CD4-positive, alpha-beta memory T cell (primary cell): ENCODE data around the gene AKAP1. TPM values are rescaled to one million over a fixed set of nuclear protein-coding genes. Genes with fewer than 3 reads are reported as not detected.

Experiments
- CTCF ChIA-PET: fragments of 350-600 bp; sonication (Branson Sonifier 250); formaldehyde crosslinking; loops from one replicate; lab custom pipeline; 2021; ENCODE audit warnings: inconsistent platforms; ENCODE audit not compliant: partially characterized antibody; lab: Charles Lee
- POLR2A ChIA-PET: fragments of 350-600 bp; sonication (Branson Sonifier 250); formaldehyde crosslinking; loops from one replicate; lab custom pipeline; 2021; ENCODE audit not compliant: partially characterized antibody; lab: Charles Lee
- DNase-seq, 5 donors: peaks; one replicate each; pipeline versions ENCODE4 v3.0.0 to v3.0.0-alpha.2; 2020 to 2022; ENCODE audit warnings: mixed read lengths in 1 of 5
- H3K27ac ChIP-seq: one replicate; pipeline ENCODE4 v1.7.0; 2013; ENCODE audit warnings: low read depth, low read length
- H3K27me3 ChIP-seq: 2 replicates; pipeline ENCODE4 v1.7.0; 2013; ENCODE audit warnings: mild to moderate bottlenecking, low read length, moderate library complexity; ENCODE audit not compliant: insufficient read depth
- H3K36me3 ChIP-seq: 2 replicates; pipeline ENCODE4 v1.7.0; 2013; ENCODE audit warnings: mild to moderate bottlenecking, low read length, moderate library complexity; ENCODE audit not compliant: insufficient read depth
- H3K4me1 ChIP-seq: 2 replicates; pipeline ENCODE4 v1.7.0; 2013; ENCODE audit warnings: mild to moderate bottlenecking, low read length, moderate library complexity; ENCODE audit not compliant: insufficient read depth
- H3K4me3 ChIP-seq, 2 donors: one replicate each; pipeline ENCODE4 v1.7.0; 2013; ENCODE audit warnings: low read length in 2 of 2, mild to moderate bottlenecking in 1 of 2
- H3K9me3 ChIP-seq, 2 donors: one replicate each; pipeline ENCODE4 v1.7.0; 2013; ENCODE audit warnings: low read length in 2 of 2, control low read depth in 1 of 2; ENCODE audit not compliant: control insufficient read depth in 1 of 2
- H3K27ac Mint-ChIP-seq, 7 donors: one replicate each; pipeline ENCODE4 v1.8.0; 2020 to 2021; ENCODE audit warnings: mixed read lengths in 7 of 7, mild to moderate bottlenecking in 6 of 7, inconsistent platforms in 3 of 7, moderate library complexity in 3 of 7
- H3K27me3 Mint-ChIP-seq, 2 donors: one replicate each; pipeline ENCODE4 v1.8.0; 2020 to 2021; ENCODE audit warnings: mixed read lengths in 2 of 2
- H3K36me3 Mint-ChIP-seq, 2 donors: one replicate each; pipeline ENCODE4 v1.8.0; 2020 to 2021; ENCODE audit warnings: mixed read lengths in 2 of 2, inconsistent platforms in 1 of 2, mild to moderate bottlenecking in 1 of 2
- H3K4me1 Mint-ChIP-seq, 4 donors: one replicate each; pipeline ENCODE4 v1.8.0; 2020 to 2021; ENCODE audit warnings: mixed read lengths in 4 of 4, mild to moderate bottlenecking in 1 of 4
- H3K4me3 Mint-ChIP-seq, 8 donors: one replicate each; pipeline ENCODE4 v1.8.0; 2020 to 2021; ENCODE audit warnings: mixed read lengths in 8 of 8, mild to moderate bottlenecking in 7 of 8, moderate library complexity in 6 of 8, inconsistent platforms in 3 of 8
- H3K9me3 Mint-ChIP-seq, 8 donors: one replicate each; pipeline ENCODE4 v1.8.0; 2020 to 2021; ENCODE audit warnings: mixed read lengths in 8 of 8, mild to moderate bottlenecking in 5 of 8, inconsistent platforms in 3 of 8, moderate library complexity in 1 of 8
- intact Hi-C: fragments of 100-400 bp; cut with micrococcal nuclease; formaldehyde crosslinking; loops from one replicate; pipeline ENCODE4 v1.15.1; 2023
- polyA plus RNA-seq, 2 donors: library from polyadenylated mRNA; unstranded; fragments of 300-500 nt; fragmentation: Illumina TruSeq; gene quantifications; one replicate each; pipeline ENCODE4 v1.2.3, GENCODE V29; 2021
- total RNA-seq, 2 experiments: library from RNA; stranded (reverse); gene quantifications; one replicate each; pipeline ENCODE4 v1.2.3, GENCODE V29; 2021

Gene AKAP1
- total and polyA plus RNA-seq, 4 experiments from 2014 or later: 9.8 to 35.7 (median 29.1) TPM

DNA sequence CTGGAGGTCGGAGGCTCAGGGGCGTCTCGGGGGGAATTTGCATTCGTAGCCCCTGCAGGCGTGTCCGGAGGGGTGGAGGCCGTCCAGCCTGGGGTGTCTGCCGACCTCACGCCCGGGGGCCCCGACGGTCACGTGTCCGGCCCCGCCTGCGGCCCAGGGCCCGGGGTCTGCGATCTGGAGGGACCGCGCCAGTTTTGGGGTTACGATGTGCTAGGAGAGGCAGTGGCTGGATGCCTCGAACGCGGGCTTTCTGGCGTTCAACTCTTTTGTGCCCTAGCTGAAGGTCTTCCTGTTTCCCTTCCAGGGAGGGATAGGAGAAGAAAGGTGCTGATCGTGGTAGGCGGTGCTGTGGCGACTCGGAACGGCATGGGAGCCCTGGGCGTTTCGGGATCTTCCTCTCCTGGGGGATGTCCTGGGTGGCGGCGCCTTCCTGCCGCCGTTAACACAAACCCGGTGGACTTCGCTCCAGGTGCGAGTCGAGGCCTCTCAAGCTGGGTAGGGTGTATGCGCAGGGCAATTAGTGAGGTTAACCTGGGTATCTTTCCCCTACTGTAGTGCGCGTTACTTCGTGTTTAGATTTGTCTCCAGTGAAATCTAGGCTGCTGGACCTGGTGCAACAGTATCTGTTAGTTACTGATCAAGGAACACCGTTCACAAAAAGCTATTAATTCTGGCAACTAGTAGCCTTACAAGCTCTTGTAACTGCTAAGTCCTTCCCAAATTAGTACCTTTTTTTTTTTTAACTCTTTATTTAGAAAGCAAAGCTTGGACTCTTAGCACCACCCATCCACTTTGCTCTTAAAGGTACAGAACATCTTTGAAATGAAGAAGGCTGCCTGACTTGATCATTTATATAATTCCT, 1.3 kb downstream of the AKAP1 start:
- Mint-ChIP-seq H3K4me1 (peaks cover 22 to 43% (median 32%) of the 10 kb centered on the region in 4 donors), H3K27ac (peak overlapping the region; percentile 87 to 93 (median 92)), H3K4me3 (peak overlapping the region; percentile 89 to 95 (median 92)), H3K27me3 (no peaks in the 10 kb centered on the region), H3K9me3 (no peaks in the 10 kb centered on the region), H3K36me3 (peaks cover 0 to 4% of the 10 kb centered on the region in 2 donors)
- intact Hi-C loops: loop anchor here (5.0 to 10.0 kb wide), 6 partner anchors 109 to 1429 kb away; partner anchors contain the start of genes COIL, DYNLL2, MTMR4 and SCPEP1
- Histone ChIP-seq H3K4me3 (peak overlapping the region; percentile 72 to 82), H3K27ac (peak overlapping the region; percentile 68), H3K4me1 (peaks cover 22% of the 10 kb centered on the region), H3K9me3 (no peaks in the 10 kb centered on the region), H3K27me3 (no peaks in the 10 kb centered on the region), H3K36me3 (no peaks in the 10 kb centered on the region)
- ChIA-PET POLR2A (interaction anchor here (0.7 to 2.9 kb wide), 7 partner anchors 21 to 763 kb away, joined by 3 to 31 read pairs (median 5); partner anchors contain the start of genes C17orf67, COIL, DGKE and MRPS23), CTCF (interaction anchor here (1.0 to 1.1 kb wide), 2 partner anchors 23 to 27 kb away, joined by 3 read pairs; no protein-coding TSS in a partner anchor)
- DNase-seq: peak; percentile 14 to 47 (median 30)

DNA sequence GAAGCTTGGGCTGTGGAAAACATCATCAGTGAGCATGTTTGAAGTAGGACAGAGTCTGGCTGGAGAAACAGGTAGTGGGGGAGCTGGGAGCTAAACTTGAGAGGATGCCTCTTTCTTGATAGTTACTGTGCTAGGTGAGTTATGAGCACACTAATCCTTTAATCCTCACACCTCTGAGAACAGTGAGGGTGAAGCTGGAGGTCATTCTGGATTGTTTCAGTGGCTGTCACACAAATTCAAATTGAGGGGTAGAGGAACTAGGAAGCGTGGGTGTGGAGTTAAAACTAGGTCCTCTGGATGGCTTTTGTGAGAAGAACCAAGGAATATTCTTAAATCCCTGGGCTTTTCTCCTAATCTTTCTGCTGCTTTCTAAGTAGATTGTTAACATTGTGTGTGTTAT, 3.3 kb downstream of the AKAP1 start:
- Histone ChIP-seq H3K4me1 (peaks cover 22% of the 10 kb centered on the region), H3K27me3 (no peaks in the 10 kb centered on the region), H3K27ac (no peak overlapping the region), H3K9me3 (no peaks in the 10 kb centered on the region), H3K4me3 (no peak overlapping the region), H3K36me3 (no peaks in the 10 kb centered on the region)
- H3K9me3 Mint-ChIP-seq: no peaks in the 10 kb centered on the region
- H3K27me3 Mint-ChIP-seq: no peaks in the 10 kb centered on the region
- intact Hi-C loops: loop anchor here (5.0 to 10.0 kb wide), 6 partner anchors 111 to 1427 kb away; partner anchors contain the start of genes COIL, DYNLL2, MTMR4 and SCPEP1
- CTCF ChIA-PET: interaction anchor here (1.4 kb wide), 1 partner anchor 9 kb away, joined by 3 read pairs; no protein-coding TSS in a partner anchor
- peaks cover 27 to 53% (median 36%) of the 10 kb centered on the region in 4 donors for H3K4me1 Mint-ChIP-seq
- no peak overlapping the region for H3K27ac Mint-ChIP-seq
- no peak for DNase-seq
- POLR2A ChIA-PET: no interaction called here
- H3K36me3 Mint-ChIP-seq: peaks cover 0 to 4% of the 10 kb centered on the region in 2 donors
- H3K4me3 Mint-ChIP-seq: peak overlapping the region in 1 of 8 donors; percentile 39

DNA sequence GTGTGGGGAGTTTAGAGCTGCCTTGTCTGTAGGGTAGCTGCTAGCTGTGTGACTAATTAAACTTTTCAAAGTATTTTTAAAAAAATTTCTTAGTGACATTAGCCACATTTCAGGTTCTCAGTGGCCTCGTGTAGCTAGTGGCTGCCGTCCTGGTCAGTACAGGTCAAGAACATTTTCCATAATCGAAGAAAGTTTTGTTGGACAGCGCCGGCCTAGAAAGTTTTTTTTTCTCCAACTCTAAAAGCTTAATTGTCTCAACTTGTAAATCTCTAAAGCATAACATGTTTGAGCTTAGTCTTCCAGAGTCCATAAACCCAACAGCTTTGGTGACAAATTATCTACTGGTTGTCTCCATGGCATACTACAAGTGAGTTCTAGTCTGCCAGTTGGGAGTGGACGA, 4.3 kb downstream of the AKAP1 start:
- H3K4me1 Mint-ChIP-seq: peaks cover 24 to 56% (median 40%) of the 10 kb centered on the region in 4 donors

DNA sequence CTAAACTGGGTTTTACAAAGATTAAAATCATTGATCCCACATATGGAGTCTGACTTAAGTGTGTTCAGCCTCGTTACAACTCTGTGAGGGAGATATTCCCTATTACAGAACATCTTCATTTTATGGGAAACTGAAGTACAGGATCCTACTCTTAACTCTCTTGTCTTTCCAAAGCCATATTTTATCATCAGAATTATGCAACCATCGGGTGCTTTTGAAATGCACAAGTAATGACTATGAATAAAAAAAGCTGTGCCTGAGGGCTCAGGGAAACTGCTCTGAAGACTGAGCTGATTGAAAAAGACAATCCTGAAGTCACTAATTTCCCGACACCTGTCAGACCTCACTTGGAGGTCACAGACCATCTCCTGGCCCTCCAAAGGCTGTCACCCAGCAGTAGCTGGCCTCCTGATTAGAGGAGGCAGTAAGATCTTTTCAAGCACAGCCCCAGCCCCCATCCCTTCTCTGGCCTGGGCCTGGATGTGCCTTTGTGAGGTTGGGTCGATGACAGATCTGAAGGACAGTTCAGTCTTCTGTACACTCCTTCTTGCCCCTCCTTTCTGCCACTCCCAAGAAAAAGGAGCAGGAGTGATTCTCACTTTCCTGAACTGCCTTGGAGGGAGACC, 5.6 kb downstream of the AKAP1 start:
- H3K27ac Mint-ChIP-seq: peak overlapping the region in 2 of 7 donors; percentile 23 to 63
- ChIA-PET POLR2A (no interaction called here), CTCF (no interaction called here)
- peaks cover 26 to 57% (median 43%) of the 10 kb centered on the region in 4 donors for H3K4me1 Mint-ChIP-seq
- H3K36me3 ChIP-seq: no peaks in the 10 kb centered on the region
- no peaks in the 10 kb centered on the region for H3K9me3 Mint-ChIP-seq
- no peak for DNase-seq
- intact Hi-C loops: no loop called here
- no peaks in the 10 kb centered on the region for H3K27me3 Mint-ChIP-seq
- H3K9me3 ChIP-seq: no peaks in the 10 kb centered on the region
- peaks cover 0 to 3% of the 10 kb centered on the region in 2 donors for H3K36me3 Mint-ChIP-seq
- no peak overlapping the region for H3K4me3 Mint-ChIP-seq
- peaks cover 16% of the 10 kb centered on the region for H3K4me1 ChIP-seq
- no peak overlapping the region for H3K27ac ChIP-seq
- H3K4me3 ChIP-seq: no peak overlapping the region
- H3K27me3 ChIP-seq: no peaks in the 10 kb centered on the region

More for the DNA sequence above, 4.3 kb downstream of the AKAP1 start:
- H3K36me3 Mint-ChIP-seq: peaks cover 0 to 4% of the 10 kb centered on the region in 2 donors
- Histone ChIP-seq H3K4me1 (peaks cover 18% of the 10 kb centered on the region), H3K27ac (no peak overlapping the region), H3K36me3 (no peaks in the 10 kb centered on the region), H3K9me3 (no peaks in the 10 kb centered on the region), H3K27me3 (no peaks in the 10 kb centered on the region), H3K4me3 (no peak overlapping the region)
- POLR2A ChIA-PET: no interaction called here
- intact Hi-C loops: loop anchor here (5.0 to 10.0 kb wide), 6 partner anchors 112 to 1425 kb away; partner anchors contain the start of genes COIL, DYNLL2, MTMR4 and SCPEP1
- H3K9me3 Mint-ChIP-seq: no peaks in the 10 kb centered on the region
- no peak for DNase-seq
- H3K27ac Mint-ChIP-seq: no peak overlapping the region
- H3K27me3 Mint-ChIP-seq: no peaks in the 10 kb centered on the region
- CTCF ChIA-PET: no interaction called here
- no peak overlapping the region for H3K4me3 Mint-ChIP-seq

DNA sequence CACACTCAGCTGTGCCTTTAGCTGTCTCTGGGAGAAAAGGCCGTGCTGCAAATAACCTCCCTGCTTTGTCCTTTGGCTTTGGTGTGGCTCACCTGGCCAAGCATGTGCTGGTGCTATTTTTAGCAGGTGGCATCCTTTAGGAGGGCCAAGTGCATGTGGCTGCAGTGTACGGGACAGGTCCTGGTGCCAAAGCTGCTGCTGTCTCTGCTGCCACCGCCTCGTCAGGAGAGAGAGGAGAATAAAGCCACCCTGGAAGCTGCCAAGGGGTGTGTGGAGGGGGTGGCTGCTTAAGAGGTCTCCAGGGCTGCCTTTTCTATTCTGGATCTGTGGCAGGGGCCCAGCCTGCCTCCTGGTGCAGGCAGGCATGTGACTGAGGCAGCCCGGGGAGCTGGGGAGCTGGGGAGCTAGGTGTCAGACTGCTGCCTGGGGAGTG, 6.2 kb downstream of the AKAP1 start:
- Histone ChIP-seq H3K36me3 (no peaks in the 10 kb centered on the region), H3K4me1 (peaks cover 16% of the 10 kb centered on the region), H3K27me3 (no peaks in the 10 kb centered on the region), H3K27ac (no peak overlapping the region), H3K9me3 (no peaks in the 10 kb centered on the region), H3K4me3 (no peak overlapping the region)
- peaks cover 26 to 57% (median 42%) of the 10 kb centered on the region in 4 donors for H3K4me1 Mint-ChIP-seq
- no peak for DNase-seq
- H3K9me3 Mint-ChIP-seq: no peaks in the 10 kb centered on the region
- POLR2A ChIA-PET: no interaction called here
- H3K36me3 Mint-ChIP-seq: peaks cover 0 to 3% of the 10 kb centered on the region in 2 donors
- H3K27me3 Mint-ChIP-seq: no peaks in the 10 kb centered on the region
- H3K4me3 Mint-ChIP-seq: no peak overlapping the region
- no peak overlapping the region for H3K27ac Mint-ChIP-seq
- CTCF ChIA-PET: no interaction called here
- intact Hi-C loops: no loop called here

DNA sequence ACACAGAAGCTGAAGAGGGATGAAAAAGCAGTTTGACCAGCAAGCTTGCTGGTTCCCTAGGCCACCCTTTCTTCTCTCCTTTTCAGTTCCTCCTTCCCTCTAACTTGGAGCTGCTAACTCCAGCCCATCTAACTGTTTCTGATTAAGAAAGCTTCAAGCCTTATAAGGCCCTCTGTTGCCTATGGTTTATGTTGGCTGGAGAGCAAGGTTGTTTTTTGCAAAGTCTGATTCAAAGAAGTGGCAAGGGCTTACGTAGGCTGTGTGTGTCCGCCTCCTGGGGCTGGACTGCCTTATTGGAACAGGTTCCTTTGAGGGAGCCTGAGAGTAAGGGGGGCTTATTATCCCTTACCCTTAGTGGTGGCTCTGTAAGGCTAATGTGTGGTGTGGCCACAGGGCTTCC, 7.1 kb downstream of the AKAP1 start:
- Mint-ChIP-seq H3K4me1 (peaks cover 20 to 52% (median 35%) of the 10 kb centered on the region in 4 donors), H3K27me3 (no peaks in the 10 kb centered on the region), H3K27ac (no peak overlapping the region), H3K4me3 (no peak overlapping the region), H3K9me3 (no peaks in the 10 kb centered on the region), H3K36me3 (peaks cover 0 to 1% of the 10 kb centered on the region in 2 donors)
- no peak overlapping the region for H3K27ac ChIP-seq
- H3K9me3 ChIP-seq: no peaks in the 10 kb centered on the region
- H3K27me3 ChIP-seq: no peaks in the 10 kb centered on the region
- intact Hi-C loops: no loop called here
- no peak overlapping the region for H3K4me3 ChIP-seq
- no peaks in the 10 kb centered on the region for H3K36me3 ChIP-seq
- ChIA-PET POLR2A (no interaction called here), CTCF (no interaction called here)
- no peak for DNase-seq
- peaks cover 7% of the 10 kb centered on the region for H3K4me1 ChIP-seq

DNA sequence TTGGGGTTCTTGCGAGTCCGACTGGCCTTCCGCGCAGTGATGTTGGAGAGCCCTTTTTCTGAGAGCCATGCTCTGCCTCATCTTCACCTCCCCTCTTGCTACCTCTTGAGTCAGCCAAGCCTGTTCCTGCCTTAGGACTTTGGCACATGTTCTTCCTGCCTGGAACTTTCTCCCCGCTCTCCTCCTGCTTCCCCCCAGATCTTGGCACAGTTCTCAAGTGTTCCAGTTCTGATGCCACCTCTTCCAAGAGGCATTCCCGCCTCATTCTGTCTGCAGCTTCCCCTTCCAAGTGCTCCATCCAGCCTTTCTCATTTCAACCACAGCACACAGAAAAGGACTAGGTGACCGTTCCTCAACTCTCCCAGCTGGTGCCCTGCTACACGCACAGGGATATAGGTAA, 7.7 kb downstream of the AKAP1 start:
- no peak overlapping the region for H3K27ac Mint-ChIP-seq
- intact Hi-C loops: no loop called here
- no peaks in the 10 kb centered on the region for H3K27me3 ChIP-seq
- no peaks in the 10 kb centered on the region for H3K9me3 Mint-ChIP-seq
- ChIA-PET CTCF (no interaction called here), POLR2A (no interaction called here)
- peaks cover 0 to 1% of the 10 kb centered on the region in 2 donors for H3K36me3 Mint-ChIP-seq
- no peaks in the 10 kb centered on the region for H3K36me3 ChIP-seq
- H3K27ac ChIP-seq: no peak overlapping the region
- H3K4me1 Mint-ChIP-seq: peaks cover 17 to 47% (median 31%) of the 10 kb centered on the region in 4 donors
- no peak overlapping the region for H3K4me3 ChIP-seq
- no peaks in the 10 kb centered on the region for H3K27me3 Mint-ChIP-seq
- DNase-seq: no peak
- no peak overlapping the region for H3K4me3 Mint-ChIP-seq
- H3K9me3 ChIP-seq: no peaks in the 10 kb centered on the region
- H3K4me1 ChIP-seq: peaks cover 4% of the 10 kb centered on the region
